Lower leg skin (tissue), 4 donors: ENCODE measurements around the gene IQCC. TPM values are rescaled to one million over a fixed set of nuclear protein-coding genes. Genes with fewer than 3 reads are reported as not detected.

ENCODE experiments used
- DNase-seq, 2 donors: peaks; one replicate each; pipeline ENCODE4 v3.0.0-alpha.2; 2019; ENCODE audit warnings: low spot score in 2 of 2
- H3K4me3 ChIP-seq: fragments of 200-600 bp; sonication (generic); 2 replicates; pipeline ENCODE4 v1.5.1; 2017; ENCODE audit warnings: mild to moderate bottlenecking, low read depth; ENCODE audit not compliant: poor library complexity, severe bottlenecking
- CTCF ChIP-seq, 3 donors: fragments of 450-650 bp; IDR thresholded peaks; one replicate each; pipeline ENCODE4 v1.5.1; 2016; ENCODE audit warnings: antibody characterized with exemption in 3 of 3, mild to moderate bottlenecking in 3 of 3, moderate library complexity in 2 of 3
- POLR2A ChIP-seq, 2 donors: fragments of 450-650 bp; IDR thresholded peaks; one replicate each; pipeline ENCODE4 v1.6.1; 2016 to 2017; ENCODE audit warnings: antibody characterized with exemption in 2 of 2, mild to moderate bottlenecking in 1 of 2, moderate library complexity in 1 of 2
- WGBS, 2 donors: methylation state at CpG; one replicate each; pipeline ENCODE4 v1.1.5; 2018; 5-methylcytosine and 5-hydroxymethylcytosine counted together
- intact Hi-C: fragments of 100-400 bp; cut with DNase I; formaldehyde crosslinking; loops from one replicate; pipeline ENCODE4 v1.15.0; 2023; ENCODE audit warnings: low total_unique reads
- total RNA-seq, 4 donors: library from RNA; depleted of rRNA; stranded (reverse); fragments of >200 nt; gene quantifications; one replicate each; pipeline ENCODE4 v1.1.0, GENCODE V29; 2016

The IQCC gene
- total RNA-seq, 4 donors from 2014 or later = 3.4 to 6.5 (median 4.7) TPM

DNA sequence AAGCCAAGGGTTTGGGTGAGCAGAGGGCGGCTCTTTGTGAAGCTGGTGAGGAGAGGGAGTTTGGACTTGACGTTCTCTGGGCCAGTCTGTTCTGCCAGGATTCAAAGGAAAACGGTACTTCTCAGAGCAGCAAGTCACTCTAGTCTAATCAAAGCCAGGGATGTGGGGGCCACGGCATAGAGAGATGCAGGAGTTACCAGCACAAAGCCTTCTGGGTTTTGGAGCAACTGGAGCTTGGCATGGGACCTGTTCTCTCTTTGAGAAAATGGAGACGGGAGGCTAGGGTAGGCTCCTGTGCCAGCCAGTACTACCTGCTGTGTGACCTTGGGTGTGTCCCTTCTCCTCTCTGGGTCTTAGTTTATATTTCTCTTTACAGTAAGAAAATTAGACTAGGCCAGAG is 23.9 kb upstream of the IQCC start:
- 53 to 55% methylated on average over 5 of the region's 5 CpGs for WGBS, 2 donors
- DNase-seq = no peak
- TF ChIP-seq CTCF (IDR thresholded peaks at IDR 0.05) = no peak
- no peak for TF ChIP-seq POLR2A (IDR thresholded peaks at IDR 0.05)
- no peak overlapping the region for H3K4me3 ChIP-seq
- intact Hi-C loops = no loop called here

DNA sequence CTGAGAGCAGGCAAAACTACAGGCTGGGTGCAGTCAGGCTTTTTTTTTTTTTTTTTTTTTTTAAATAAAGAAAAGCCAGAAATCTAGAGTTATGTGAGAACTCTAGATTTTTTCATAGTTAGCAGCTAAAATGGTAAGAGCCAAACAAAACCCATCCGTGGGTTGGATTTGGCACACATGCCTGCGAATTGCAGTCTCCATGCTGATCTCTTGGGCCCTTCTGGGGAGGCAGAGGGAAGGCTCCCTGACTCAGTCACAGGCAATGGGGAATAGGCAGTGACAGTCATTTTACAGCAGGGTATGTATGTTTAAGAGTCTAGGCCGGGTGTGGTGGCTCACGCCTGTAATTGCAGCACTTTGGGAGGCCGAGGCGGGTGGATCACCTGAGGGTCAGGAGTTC is 23.4 kb upstream of the IQCC start:
- TF ChIP-seq POLR2A (IDR thresholded peaks at IDR 0.05) (no peak), CTCF (IDR thresholded peaks at IDR 0.05) (no peak)
- DNase-seq = no peak
- H3K4me3 ChIP-seq = no peak overlapping the region
- intact Hi-C loops = no loop called here
- 73% methylated on average over 6 of the region's 6 CpGs for WGBS, 2 donors

GRCh38 chr1:32184650-32185049 is 20.8 kb upstream of the IQCC start:
- no peak for DNase-seq
- no peak overlapping the region for H3K4me3 ChIP-seq
- intact Hi-C loops = no loop called here
- TF ChIP-seq CTCF (IDR thresholded peaks at IDR 0.05) (no peak), POLR2A (IDR thresholded peaks at IDR 0.05) (no peak)

- TF ChIP-seq CTCF (IDR thresholded peaks at IDR 0.05) = no peak
- TF ChIP-seq POLR2A (IDR thresholded peaks at IDR 0.05) = no peak
- intact Hi-C loops = no loop called here
- no peak overlapping the region for H3K4me3 ChIP-seq
- no peak for DNase-seq
- 92 to 98% methylated on average over 2 of the region's 2 CpGs for WGBS, 2 donors
These were observed 19.4 kb upstream of the IQCC start for GRCh38 chr1:32186077-32186476.

DNA sequence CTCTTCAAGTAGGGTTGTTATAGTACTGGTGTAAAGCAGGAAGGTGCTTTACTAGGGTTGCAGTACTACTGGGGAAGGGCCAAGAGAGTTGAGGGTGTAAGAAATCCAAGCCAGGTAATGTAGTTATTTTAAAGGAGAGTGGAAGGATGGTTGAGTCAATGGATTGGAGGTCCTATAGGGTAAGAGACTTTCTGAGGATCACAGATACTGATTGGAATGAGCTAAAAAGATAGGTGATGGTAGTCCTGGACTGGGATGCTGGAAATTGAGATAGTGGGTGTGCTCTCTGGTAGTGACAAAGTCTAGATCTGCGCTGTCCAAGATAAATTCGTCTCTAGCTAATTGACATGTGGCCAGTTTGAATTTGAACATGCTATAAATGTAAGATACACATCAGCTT is 19.0 kb upstream of the IQCC start:
- DNase-seq = no peak
- no peak overlapping the region for H3K4me3 ChIP-seq
- WGBS, 2 donors = 81 to 90% methylated on average over 2 of the region's 2 CpGs
- no peak for TF ChIP-seq POLR2A (IDR thresholded peaks at IDR 0.05)
- TF ChIP-seq CTCF (IDR thresholded peaks at IDR 0.05) = no peak
- intact Hi-C loops = no loop called here

DNA sequence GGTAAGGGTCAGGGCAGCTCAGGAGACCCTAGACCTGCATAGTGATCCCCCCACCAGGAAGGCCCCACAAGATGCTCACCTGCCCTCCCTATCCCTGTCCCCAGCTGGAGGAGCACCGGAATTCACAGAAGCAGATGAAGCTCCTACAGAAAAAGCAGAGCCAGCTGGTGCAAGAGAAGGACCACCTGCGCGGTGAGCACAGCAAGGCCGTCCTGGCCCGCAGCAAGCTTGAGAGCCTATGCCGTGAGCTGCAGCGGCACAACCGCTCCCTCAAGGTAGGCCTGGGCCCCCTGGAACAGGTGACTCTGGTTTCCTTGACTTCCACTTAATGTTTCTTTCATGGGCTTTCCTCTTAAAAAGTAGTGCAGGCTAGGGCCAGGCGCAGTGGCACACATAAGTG is 17.6 kb upstream of the IQCC start:
- WGBS, 2 donors = 97 to 99% methylated on average over 9 of the region's 9 CpGs
- H3K4me3 ChIP-seq = no peak overlapping the region
- no peak for DNase-seq
- intact Hi-C loops = no loop called here
- TF ChIP-seq CTCF (IDR thresholded peaks at IDR 0.05) = no peak
- no peak for TF ChIP-seq POLR2A (IDR thresholded peaks at IDR 0.05)
